Tracheal epithelial cell (primary cell): ENCODE results near the gene PPP6R3. TPM values are rescaled to one million over a fixed set of nuclear protein-coding genes. Genes with fewer than 3 reads are reported as not detected.

ENCODE experiments used
- total RNA-seq: library from RNA; depleted of rRNA; stranded (reverse); fragments of >200 nt; gene quantifications from 2 replicates; pipeline ENCODE4 v1.2.1, GENCODE V29; 2014

Gene PPP6R3
- 95.3 and 117 TPM in 2 replicates for total RNA-seq

GRCh38 chr11:68460741-68461574 lies at the start of gene PPP6R3:
PPP6R3 (plus strand) TSS chr11:68460752; CDS start chr11:68537665, 76,913 bp downstream.

Other genes starting within 250 kb of the PPP6R3 start
- 24.1 and 27.5 TPM in 2 replicates for gene KMT5B, start 247.5 kb upstream of the PPP6R3 start, total RNA-seq
- 15.6 and 31.8 TPM in 2 replicates for gene C11orf24, start 188.8 kb upstream of the PPP6R3 start, total RNA-seq
- 24.3 and 38.4 TPM in 2 replicates for gene LRP5, start 148.2 kb upstream of the PPP6R3 start, total RNA-seq
- gene GAL, start 223.8 kb downstream of the PPP6R3 start, total RNA-seq, result 0.43 and 0.96 TPM in 2 replicates